Naive thymus-derived CD4-positive, alpha-beta T cell (primary cell): ENCODE results near the gene ANKS1B. TPM values are rescaled to one million over a fixed set of nuclear protein-coding genes. Genes with fewer than 3 reads are reported as not detected.

ENCODE experiments used
- ATAC-seq: fragments of 150-1000 bp; cut with Tn5 transposase; 2 replicates; pipeline ENCODE4 v1.10.0; 2021; ENCODE audit warnings: mild to moderate bottlenecking, moderate library complexity
- CTCF ChIA-PET: fragments of 350-600 bp; sonication (Branson Sonifier 250); formaldehyde crosslinking; loops from one replicate; lab custom pipeline; 2021; ENCODE audit warnings: antibody characterized with exemption; lab: Charles Lee
- POLR2A ChIA-PET: fragments of 350-600 bp; sonication (Branson Sonifier 250); formaldehyde crosslinking; loops from one replicate; lab custom pipeline; 2021; ENCODE audit warnings: antibody characterized with exemption, inconsistent platforms; lab: Charles Lee
- DNase-seq, 9 donors: peaks; one replicate each; pipeline versions ENCODE4 v3.0.0 to v3.0.0-alpha.2; 2020 to 2022; ENCODE audit warnings: mixed read lengths in 1 of 9
- H3K27ac ChIP-seq: one replicate; pipeline ENCODE4 v1.7.0; 2013; ENCODE audit warnings: mild to moderate bottlenecking, low read depth, low read length, moderate library complexity
- H3K27me3 ChIP-seq, 2 donors: one replicate each; pipeline ENCODE4 v1.7.0; 2013; ENCODE audit warnings: low read length in 2 of 2, mild to moderate bottlenecking in 2 of 2, moderate library complexity in 2 of 2; ENCODE audit not compliant: control insufficient read depth in 2 of 2, insufficient read depth in 2 of 2
- H3K36me3 ChIP-seq, 3 experiments: 1 replicate in 2 of 3; 2 replicates in 1 of 3; pipeline ENCODE4 v1.7.0; 2013; ENCODE audit warnings: low read length in 3 of 3, mild to moderate bottlenecking in 3 of 3, moderate library complexity in 1 of 3; ENCODE audit not compliant: insufficient read depth in 3 of 3, control insufficient read depth in 2 of 3
- H3K4me1 ChIP-seq, 2 donors: one replicate each; pipeline ENCODE4 v1.7.0; 2013; ENCODE audit warnings: low read length in 2 of 2, mild to moderate bottlenecking in 2 of 2, moderate library complexity in 1 of 2; ENCODE audit not compliant: control insufficient read depth in 2 of 2, insufficient read depth in 2 of 2
- H3K4me3 ChIP-seq: 2 replicates; pipeline ENCODE4 v1.7.0; 2013; ENCODE audit warnings: mild to moderate bottlenecking, low read length
- H3K9me3 ChIP-seq, 3 experiments: 1 replicate in 2 of 3; 2 replicates in 1 of 3; pipeline ENCODE4 v1.7.0; 2013; ENCODE audit warnings: low read length in 3 of 3; ENCODE audit not compliant: control insufficient read depth in 2 of 3
- H3K27ac Mint-ChIP-seq, 9 donors: one replicate each; pipeline ENCODE4 v1.8.0; 2020 to 2022; ENCODE audit warnings: mixed read lengths in 9 of 9, mild to moderate bottlenecking in 8 of 9, moderate library complexity in 5 of 9, inconsistent platforms in 2 of 9
- H3K27me3 Mint-ChIP-seq, 5 donors: one replicate each; pipeline ENCODE4 v1.8.0; 2021 to 2022; ENCODE audit warnings: mixed read lengths in 5 of 5, mild to moderate bottlenecking in 1 of 5
- H3K36me3 Mint-ChIP-seq, 5 donors: one replicate each; pipeline ENCODE4 v1.8.0; 2020 to 2022; ENCODE audit warnings: mixed read lengths in 5 of 5, mild to moderate bottlenecking in 3 of 5, inconsistent platforms in 1 of 5
- H3K4me1 Mint-ChIP-seq, 7 donors: one replicate each; pipeline ENCODE4 v1.8.0; 2020 to 2022; ENCODE audit warnings: mixed read lengths in 7 of 7, mild to moderate bottlenecking in 3 of 7, inconsistent platforms in 1 of 7
- H3K4me3 Mint-ChIP-seq, 10 donors: one replicate each; pipeline ENCODE4 v1.8.0; 2020 to 2022; ENCODE audit warnings: mild to moderate bottlenecking in 10 of 10, mixed read lengths in 10 of 10, moderate library complexity in 6 of 10, inconsistent platforms in 2 of 10
- H3K9me3 Mint-ChIP-seq, 11 donors: one replicate each; pipeline ENCODE4 v1.8.0; 2020 to 2022; ENCODE audit warnings: mixed read lengths in 11 of 11, mild to moderate bottlenecking in 4 of 11, inconsistent platforms in 1 of 11, moderate library complexity in 1 of 11
- intact Hi-C, 2 donors: fragments of 100-400 bp; cut with micrococcal nuclease; formaldehyde crosslinking; loops; one replicate each; pipeline ENCODE4 v1.15.1; 2023
- polyA plus RNA-seq, 2 donors: library from polyadenylated mRNA; unstranded; fragments of 300-500 nt; fragmentation: Illumina TruSeq; gene quantifications; one replicate each; pipeline ENCODE4 v1.2.3, GENCODE V29; 2021
- total RNA-seq, 6 experiments: library from RNA in 5 of 6; stranded (reverse) in 5 of 6; gene quantifications; 1 replicate in 5 of 6; 2 replicates in 1 of 6; pipeline ENCODE4 v1.2.3 and lab custom pipeline; 2021 to 2026

Gene ANKS1B
- total and polyA plus RNA-seq, 7 experiments from 2014 or later, result 0.97 TPM; not detected in 6

DNA sequence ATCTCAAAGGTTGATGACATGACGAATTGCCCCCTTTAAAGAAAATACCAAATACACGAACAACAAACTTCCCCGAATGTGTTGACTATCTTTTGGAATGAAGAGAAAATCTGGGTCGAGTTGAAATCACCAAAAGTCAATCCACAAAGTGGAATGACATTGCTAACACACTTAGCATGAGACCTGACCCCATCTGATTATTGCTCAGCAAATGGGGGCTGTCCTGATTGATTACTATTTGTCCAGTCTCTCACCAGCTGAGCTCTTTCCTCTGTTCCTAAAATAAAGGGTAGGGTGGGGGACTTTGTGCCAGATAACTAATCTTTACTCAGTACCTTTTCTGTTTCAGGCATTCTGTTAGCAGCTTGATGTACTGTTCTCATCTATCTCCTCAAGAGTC, 1116.2 kb downstream of the ANKS1B start:
- H3K27me3 ChIP-seq, result no peaks in the 10 kb centered on the region
- no peak overlapping the region for H3K27ac Mint-ChIP-seq
- peaks cover 0 to 7% (median 0%) of the 10 kb centered on the region in 7 donors for H3K4me1 Mint-ChIP-seq
- no peaks in the 10 kb centered on the region for H3K36me3 Mint-ChIP-seq
- H3K9me3 Mint-ChIP-seq, result peaks cover 0 to 9% (median 0%) of the 10 kb centered on the region in 11 donors
- H3K36me3 ChIP-seq, result no peaks in the 10 kb centered on the region
- no peak overlapping the region for H3K4me3 ChIP-seq
- ATAC-seq (no peak), DNase-seq (no peak)
- H3K27me3 Mint-ChIP-seq, result peaks cover 3 to 26% (median 20%) of the 10 kb centered on the region in 5 donors
- no peaks in the 10 kb centered on the region for H3K4me1 ChIP-seq
- ChIA-PET POLR2A (no interaction called here), CTCF (no interaction called here)
- H3K27ac ChIP-seq, result no peak overlapping the region
- H3K4me3 Mint-ChIP-seq, result no peak overlapping the region
- intact Hi-C loops, result no loop called here
- no peaks in the 10 kb centered on the region for H3K9me3 ChIP-seq

DNA sequence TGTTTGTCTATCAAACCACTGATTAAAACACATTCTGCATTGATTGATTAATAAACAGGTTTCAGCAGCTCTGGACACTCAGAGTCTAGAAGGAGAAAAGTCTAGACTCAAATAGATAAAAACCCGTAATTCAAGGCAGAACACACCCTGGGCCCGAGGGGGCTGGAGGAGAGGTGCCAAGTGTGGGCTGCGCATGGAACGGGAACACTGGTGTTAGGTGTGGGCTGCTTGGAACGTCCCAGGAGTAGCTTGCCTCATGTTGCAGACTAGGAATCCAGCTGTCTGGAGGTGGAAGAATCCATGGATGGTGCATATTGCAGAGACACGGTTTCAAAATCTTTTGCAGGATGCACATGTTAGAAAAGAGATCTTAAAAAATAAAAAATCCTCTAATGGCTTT, 1116.7 kb downstream of the ANKS1B start:
- no peak for ATAC-seq
- no peak for DNase-seq
- Mint-ChIP-seq H3K27ac (no peak overlapping the region), H3K4me1 (peaks cover 0 to 7% (median 0%) of the 10 kb centered on the region in 7 donors), H3K4me3 (no peak overlapping the region), H3K27me3 (peaks cover 3 to 26% (median 20%) of the 10 kb centered on the region in 5 donors), H3K36me3 (no peaks in the 10 kb centered on the region), H3K9me3 (peaks cover 0 to 9% (median 0%) of the 10 kb centered on the region in 11 donors)
- Histone ChIP-seq H3K27ac (no peak overlapping the region), H3K9me3 (no peaks in the 10 kb centered on the region), H3K4me3 (no peak overlapping the region), H3K36me3 (no peaks in the 10 kb centered on the region), H3K4me1 (no peaks in the 10 kb centered on the region), H3K27me3 (no peaks in the 10 kb centered on the region)
- ChIA-PET CTCF (no interaction called here), POLR2A (no interaction called here)
- intact Hi-C loops, result no loop called here

DNA sequence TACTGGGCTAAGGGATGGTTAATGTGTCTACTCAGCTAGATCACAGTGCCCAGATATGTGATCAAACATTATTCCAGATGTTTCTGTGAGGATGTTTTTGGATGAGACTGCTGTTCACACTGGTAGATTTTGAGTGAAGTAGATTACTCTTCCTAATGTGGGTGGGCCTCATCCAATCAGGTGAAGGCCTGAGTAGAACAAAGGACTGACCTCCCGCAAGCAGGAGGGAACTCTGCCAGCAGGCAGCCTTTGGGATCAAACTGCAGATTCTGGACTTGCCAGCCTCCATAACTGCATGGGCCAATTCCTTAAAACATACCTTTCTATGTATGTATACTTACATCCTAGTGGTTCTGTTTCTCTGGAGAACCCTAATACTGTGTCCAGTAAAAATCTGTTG, 1120.4 kb downstream of the ANKS1B start:
- Mint-ChIP-seq H3K9me3 (peaks cover 0 to 9% (median 0%) of the 10 kb centered on the region in 11 donors), H3K27ac (no peak overlapping the region), H3K4me3 (no peak overlapping the region), H3K36me3 (no peaks in the 10 kb centered on the region), H3K27me3 (peaks cover 4 to 10% (median 5%) of the 10 kb centered on the region in 5 donors), H3K4me1 (no peaks in the 10 kb centered on the region)
- Histone ChIP-seq H3K27ac (no peak overlapping the region), H3K27me3 (no peaks in the 10 kb centered on the region), H3K4me1 (no peaks in the 10 kb centered on the region), H3K36me3 (no peaks in the 10 kb centered on the region), H3K9me3 (no peaks in the 10 kb centered on the region), H3K4me3 (no peak overlapping the region)
- intact Hi-C loops, result no loop called here
- ChIA-PET POLR2A (no interaction called here), CTCF (no interaction called here)
- ATAC-seq (no peak), DNase-seq (no peak)

DNA sequence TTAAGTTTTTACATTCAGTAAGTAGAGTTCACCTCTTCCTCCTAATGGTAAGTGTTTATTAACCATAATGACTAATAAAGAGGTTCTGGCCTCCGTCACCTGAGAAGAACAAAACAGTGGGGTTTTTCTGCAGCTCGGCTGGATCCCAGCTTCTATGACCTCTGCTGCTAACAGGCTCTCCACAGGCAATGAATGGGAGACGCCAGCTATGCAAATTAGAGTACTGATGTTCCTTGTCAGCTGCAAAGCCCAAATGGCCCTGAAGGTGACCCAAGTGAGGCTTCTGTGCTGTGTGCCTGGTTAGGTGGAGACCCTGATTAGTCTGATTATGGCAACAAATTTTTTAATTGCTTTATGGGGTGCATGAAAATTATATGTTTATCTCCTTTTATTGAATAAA, 1121.6 kb downstream of the ANKS1B start:
- H3K4me3 ChIP-seq, result no peak overlapping the region
- Mint-ChIP-seq H3K36me3 (no peaks in the 10 kb centered on the region), H3K4me3 (no peak overlapping the region), H3K27ac (no peak overlapping the region), H3K4me1 (no peaks in the 10 kb centered on the region), H3K27me3 (peaks cover 3 to 6% (median 4%) of the 10 kb centered on the region in 5 donors), H3K9me3 (peaks cover 0 to 9% (median 0%) of the 10 kb centered on the region in 11 donors)
- no peak overlapping the region for H3K27ac ChIP-seq
- no peaks in the 10 kb centered on the region for H3K4me1 ChIP-seq
- H3K9me3 ChIP-seq, result no peaks in the 10 kb centered on the region
- no peak for DNase-seq
- H3K36me3 ChIP-seq, result no peaks in the 10 kb centered on the region
- CTCF ChIA-PET, result no interaction called here
- ATAC-seq, result no peak
- POLR2A ChIA-PET, result no interaction called here
- intact Hi-C loops, result no loop called here
- no peaks in the 10 kb centered on the region for H3K27me3 ChIP-seq

DNA sequence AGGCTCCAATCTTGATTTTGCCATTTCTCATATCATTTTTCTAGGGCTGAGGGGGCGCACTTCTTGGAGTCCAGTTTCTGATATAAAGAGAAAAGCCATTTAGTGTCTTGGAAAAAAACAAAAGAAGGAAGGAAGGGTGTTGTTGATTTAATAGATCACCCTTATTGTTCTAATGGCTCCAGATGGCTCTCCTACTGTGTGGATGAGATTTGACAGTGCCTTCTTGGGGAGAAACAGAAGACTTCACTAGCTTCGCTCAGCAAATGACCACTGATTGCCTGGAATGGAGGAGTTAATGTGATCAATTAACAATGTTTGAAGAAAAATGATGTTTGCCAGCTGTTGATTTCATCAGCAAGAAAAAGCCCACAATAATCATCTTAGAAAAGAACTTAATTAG, 1123.5 kb downstream of the ANKS1B start:
- Histone ChIP-seq H3K27ac (no peak overlapping the region), H3K4me1 (no peaks in the 10 kb centered on the region), H3K36me3 (no peaks in the 10 kb centered on the region), H3K4me3 (no peak overlapping the region), H3K9me3 (no peaks in the 10 kb centered on the region), H3K27me3 (no peaks in the 10 kb centered on the region)
- Mint-ChIP-seq H3K9me3 (peaks cover 0 to 6% (median 0%) of the 10 kb centered on the region in 11 donors), H3K4me1 (peaks cover 0 to 3% (median 0%) of the 10 kb centered on the region in 7 donors), H3K4me3 (no peak overlapping the region), H3K27ac (no peak overlapping the region), H3K27me3 (peaks cover 0 to 12% (median 5%) of the 10 kb centered on the region in 5 donors), H3K36me3 (no peaks in the 10 kb centered on the region)
- POLR2A ChIA-PET, result no interaction called here
- CTCF ChIA-PET, result no interaction called here
- intact Hi-C loops, result no loop called here
- no peak for DNase-seq
- ATAC-seq, result no peak

DNA sequence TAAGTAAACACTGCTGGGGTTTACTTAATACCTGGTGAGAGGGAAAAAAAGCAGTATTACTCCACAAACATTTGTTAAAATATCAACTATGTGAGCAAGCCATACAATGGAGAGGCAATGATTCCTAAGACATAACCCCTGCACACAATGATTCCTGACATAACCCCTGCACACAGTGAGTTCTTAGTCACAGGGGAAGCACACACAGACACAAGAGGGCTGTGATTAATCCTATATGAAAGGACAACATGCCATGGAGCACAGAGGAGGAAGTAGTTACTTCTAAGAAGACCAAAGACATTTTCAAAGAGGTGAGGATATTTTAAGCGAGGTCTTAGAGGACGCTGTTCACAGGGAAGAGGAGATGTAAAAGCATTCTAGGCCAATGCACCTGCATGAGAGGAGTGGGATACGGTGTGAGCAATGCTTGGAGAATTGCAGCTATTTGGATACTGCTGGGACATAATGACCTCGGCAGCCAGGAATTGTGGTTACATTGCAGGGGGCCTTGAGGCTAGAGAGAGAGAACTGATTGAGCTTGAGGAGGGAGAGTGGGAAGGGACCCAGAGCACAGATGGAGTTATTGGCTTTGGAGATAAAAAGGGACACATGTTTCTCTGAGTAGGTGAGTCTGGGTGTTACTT, 1127.7 kb downstream of the ANKS1B start:
- H3K27ac Mint-ChIP-seq, result no peak overlapping the region
- Histone ChIP-seq H3K4me3 (no peak overlapping the region), H3K36me3 (no peaks in the 10 kb centered on the region), H3K27ac (no peak overlapping the region), H3K27me3 (no peaks in the 10 kb centered on the region), H3K9me3 (no peaks in the 10 kb centered on the region), H3K4me1 (no peaks in the 10 kb centered on the region)
- POLR2A ChIA-PET, result no interaction called here
- ATAC-seq (no peak), DNase-seq (no peak)
- H3K9me3 Mint-ChIP-seq, result no peaks in the 10 kb centered on the region
- H3K36me3 Mint-ChIP-seq, result no peaks in the 10 kb centered on the region
- intact Hi-C loops, result no loop called here
- no peak overlapping the region for H3K4me3 Mint-ChIP-seq
- H3K4me1 Mint-ChIP-seq, result peaks cover 0 to 3% (median 0%) of the 10 kb centered on the region in 7 donors
- peaks cover 3 to 12% (median 6%) of the 10 kb centered on the region in 5 donors for H3K27me3 Mint-ChIP-seq
- CTCF ChIA-PET, result no interaction called here

DNA sequence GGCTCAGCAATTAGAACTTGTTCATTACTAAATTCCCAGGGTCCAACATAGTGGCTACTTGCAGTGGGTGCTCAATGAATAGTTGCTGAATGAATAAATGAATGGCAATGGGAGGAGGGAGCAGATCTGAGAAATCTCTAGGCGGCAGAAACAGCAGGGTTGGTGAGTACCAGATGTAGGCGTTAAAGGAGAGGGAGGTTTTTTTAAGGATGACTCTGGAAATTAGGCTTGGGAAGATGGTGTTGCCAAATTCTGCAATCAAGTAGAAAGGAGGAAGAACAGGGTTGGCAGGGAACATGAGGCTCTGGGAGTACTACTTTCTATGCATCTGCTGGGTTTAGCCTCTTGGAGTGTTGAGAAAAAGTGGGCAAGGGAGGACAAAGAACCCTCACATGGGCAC, 1132.6 kb downstream of the ANKS1B start:
- no peak overlapping the region for H3K27ac ChIP-seq
- peaks cover 0 to 3% (median 0%) of the 10 kb centered on the region in 11 donors for H3K9me3 Mint-ChIP-seq
- H3K27ac Mint-ChIP-seq, result no peak overlapping the region
- no peak overlapping the region for H3K4me3 Mint-ChIP-seq
- peaks cover 5 to 25% (median 14%) of the 10 kb centered on the region in 5 donors for H3K27me3 Mint-ChIP-seq
- H3K36me3 Mint-ChIP-seq, result no peaks in the 10 kb centered on the region
- no peaks in the 10 kb centered on the region for H3K9me3 ChIP-seq
- H3K4me1 ChIP-seq, result no peaks in the 10 kb centered on the region
- CTCF ChIA-PET, result no interaction called here
- H3K27me3 ChIP-seq, result peaks cover 0 to 4% of the 10 kb centered on the region in 2 donors
- no peaks in the 10 kb centered on the region for H3K36me3 ChIP-seq
- ATAC-seq, result no peak
- H3K4me1 Mint-ChIP-seq, result peaks cover 0 to 3% (median 0%) of the 10 kb centered on the region in 7 donors
- intact Hi-C loops, result no loop called here
- no peak for DNase-seq
- no peak overlapping the region for H3K4me3 ChIP-seq
- POLR2A ChIA-PET, result no interaction called here
